ENCODE results near the gene CFAP45.

GRCh38 chr1:159943278-159943640 lies 43.3 kb upstream of the CFAP45 start:
- TF ChIP-seq CTCF (IDR thresholded peaks at IDR 0.05) (no peak), EZH2 (IDR thresholded peaks at IDR 0.05; ENCODE audit: borderline replicate concordance, insufficient read depth, low read depth, low read length, poor library complexity, severe bottlenecking) (no peak)
